HEK293 (cell line): ENCODE data around the gene NCSTN.
"Not testable (repeated sequence)": the region's sequence is repeated elsewhere in the genome, so short reads cannot be mapped to it uniquely, and the experiment has no call there.

Experiments
- BCL11A ChIP-seq: fragments of 450-650 bp; formaldehyde crosslinking; IDR thresholded peaks from 2 replicates; pipeline ENCODE4 v1.5.1; 2016; ENCODE audit warnings: low read depth, missing biosample characterization, missing genetic modification characterization
- HOXC10 ChIP-seq: sonication (generic); formaldehyde crosslinking; IDR thresholded peaks from 2 replicates; pipeline ENCODE4 v1.8.1; 2023; ENCODE audit warnings: mild to moderate bottlenecking, missing genetic modification reagents
- YY1 ChIP-seq: fragments of 450-650 bp; formaldehyde crosslinking; IDR thresholded peaks from 2 replicates; pipeline ENCODE4 v1.5.1; 2018; ENCODE audit warnings: missing biosample characterization, missing genetic modification characterization
- ZFHX2 ChIP-seq: fragments of 450-650 bp; formaldehyde crosslinking; conservative IDR thresholded peaks from 2 replicates; pipeline ENCODE4 v1.5.1; 2016; ENCODE audit warnings: missing biosample characterization, missing genetic modification characterization
- ZNF211 ChIP-seq: fragments of 450-650 bp; formaldehyde crosslinking; IDR thresholded peaks from 2 replicates; pipeline ENCODE4 v1.5.1; 2016; ENCODE audit warnings: low read depth, missing biosample characterization, missing genetic modification characterization
- ZNF311 ChIP-seq: fragments of 450-650 bp; formaldehyde crosslinking; IDR thresholded peaks from 2 replicates; pipeline ENCODE4 v1.5.1; 2017; ENCODE audit warnings: missing biosample characterization, missing genetic modification characterization, borderline replicate concordance
- ZSCAN16 ChIP-seq: fragments of 450-650 bp; formaldehyde crosslinking; IDR thresholded peaks from 2 replicates; pipeline ENCODE4 v1.5.1; 2016; ENCODE audit warnings: missing biosample characterization, missing genetic modification characterization
- TF ChIP-seq, protein P1 (sequence below): fragments of 450-650 bp; formaldehyde crosslinking; IDR thresholded peaks from 2 replicates; pipeline ENCODE4 v1.5.1; 2016; ENCODE audit warnings: missing biosample characterization, missing genetic modification characterization
- TF ChIP-seq, protein P2 (sequence below): fragments of 450-650 bp; formaldehyde crosslinking; IDR thresholded peaks from 2 replicates; pipeline ENCODE4 v1.5.1; 2016; ENCODE audit warnings: missing biosample characterization, missing genetic modification characterization
- TF ChIP-seq, protein P3 (sequence below): fragments of 450-650 bp; formaldehyde crosslinking; IDR thresholded peaks from 2 replicates; pipeline ENCODE4 v1.5.1; 2016; ENCODE audit warnings: missing biosample characterization, missing genetic modification characterization

DNA sequence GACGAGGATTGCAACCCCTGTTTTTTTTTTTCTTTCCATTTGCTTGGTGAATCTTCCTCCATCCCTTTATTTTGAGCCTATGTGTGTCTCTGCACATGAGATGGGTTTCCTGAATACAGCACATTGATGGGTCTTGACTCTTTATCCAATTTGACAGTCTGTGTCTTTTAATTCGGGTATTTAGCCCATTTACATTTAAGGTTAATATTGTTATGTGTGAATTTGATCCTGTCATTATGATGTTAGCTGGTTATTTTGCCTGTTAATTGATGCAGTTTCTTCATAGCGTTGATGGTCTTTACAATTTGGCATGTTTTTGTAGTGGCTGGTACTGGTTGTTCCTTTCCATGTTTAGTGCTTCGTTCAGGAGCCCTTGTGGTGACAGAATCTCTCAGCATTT lies 45.2 kb downstream of the NCSTN start:
- TF ChIP-seq, protein P1, sequence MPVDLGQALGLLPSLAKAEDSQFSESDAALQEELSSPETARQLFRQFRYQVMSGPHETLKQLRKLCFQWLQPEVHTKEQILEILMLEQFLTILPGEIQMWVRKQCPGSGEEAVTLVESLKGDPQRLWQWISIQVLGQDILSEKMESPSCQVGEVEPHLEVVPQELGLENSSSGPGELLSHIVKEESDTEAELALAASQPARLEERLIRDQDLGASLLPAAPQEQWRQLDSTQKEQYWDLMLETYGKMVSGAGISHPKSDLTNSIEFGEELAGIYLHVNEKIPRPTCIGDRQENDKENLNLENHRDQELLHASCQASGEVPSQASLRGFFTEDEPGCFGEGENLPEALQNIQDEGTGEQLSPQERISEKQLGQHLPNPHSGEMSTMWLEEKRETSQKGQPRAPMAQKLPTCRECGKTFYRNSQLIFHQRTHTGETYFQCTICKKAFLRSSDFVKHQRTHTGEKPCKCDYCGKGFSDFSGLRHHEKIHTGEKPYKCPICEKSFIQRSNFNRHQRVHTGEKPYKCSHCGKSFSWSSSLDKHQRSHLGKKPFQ (tag by site-specific recombination): not testable (repeated sequence)
- TF ChIP-seq ZNF211 (tag by site-specific recombination); ZSCAN16 (tag by site-specific recombination); ZFHX2; HOXC10 (CRISPR knock-in tag); YY1 (tag by site-specific recombination); ZNF311; BCL11A: not testable (repeated sequence)
- TF ChIP-seq, protein P2, sequence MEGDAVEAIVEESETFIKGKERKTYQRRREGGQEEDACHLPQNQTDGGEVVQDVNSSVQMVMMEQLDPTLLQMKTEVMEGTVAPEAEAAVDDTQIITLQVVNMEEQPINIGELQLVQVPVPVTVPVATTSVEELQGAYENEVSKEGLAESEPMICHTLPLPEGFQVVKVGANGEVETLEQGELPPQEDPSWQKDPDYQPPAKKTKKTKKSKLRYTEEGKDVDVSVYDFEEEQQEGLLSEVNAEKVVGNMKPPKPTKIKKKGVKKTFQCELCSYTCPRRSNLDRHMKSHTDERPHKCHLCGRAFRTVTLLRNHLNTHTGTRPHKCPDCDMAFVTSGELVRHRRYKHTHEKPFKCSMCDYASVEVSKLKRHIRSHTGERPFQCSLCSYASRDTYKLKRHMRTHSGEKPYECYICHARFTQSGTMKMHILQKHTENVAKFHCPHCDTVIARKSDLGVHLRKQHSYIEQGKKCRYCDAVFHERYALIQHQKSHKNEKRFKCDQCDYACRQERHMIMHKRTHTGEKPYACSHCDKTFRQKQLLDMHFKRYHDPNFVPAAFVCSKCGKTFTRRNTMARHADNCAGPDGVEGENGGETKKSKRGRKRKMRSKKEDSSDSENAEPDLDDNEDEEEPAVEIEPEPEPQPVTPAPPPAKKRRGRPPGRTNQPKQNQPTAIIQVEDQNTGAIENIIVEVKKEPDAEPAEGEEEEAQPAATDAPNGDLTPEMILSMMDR (tag by site-specific recombination): not testable (repeated sequence)
- TF ChIP-seq, protein P3, sequence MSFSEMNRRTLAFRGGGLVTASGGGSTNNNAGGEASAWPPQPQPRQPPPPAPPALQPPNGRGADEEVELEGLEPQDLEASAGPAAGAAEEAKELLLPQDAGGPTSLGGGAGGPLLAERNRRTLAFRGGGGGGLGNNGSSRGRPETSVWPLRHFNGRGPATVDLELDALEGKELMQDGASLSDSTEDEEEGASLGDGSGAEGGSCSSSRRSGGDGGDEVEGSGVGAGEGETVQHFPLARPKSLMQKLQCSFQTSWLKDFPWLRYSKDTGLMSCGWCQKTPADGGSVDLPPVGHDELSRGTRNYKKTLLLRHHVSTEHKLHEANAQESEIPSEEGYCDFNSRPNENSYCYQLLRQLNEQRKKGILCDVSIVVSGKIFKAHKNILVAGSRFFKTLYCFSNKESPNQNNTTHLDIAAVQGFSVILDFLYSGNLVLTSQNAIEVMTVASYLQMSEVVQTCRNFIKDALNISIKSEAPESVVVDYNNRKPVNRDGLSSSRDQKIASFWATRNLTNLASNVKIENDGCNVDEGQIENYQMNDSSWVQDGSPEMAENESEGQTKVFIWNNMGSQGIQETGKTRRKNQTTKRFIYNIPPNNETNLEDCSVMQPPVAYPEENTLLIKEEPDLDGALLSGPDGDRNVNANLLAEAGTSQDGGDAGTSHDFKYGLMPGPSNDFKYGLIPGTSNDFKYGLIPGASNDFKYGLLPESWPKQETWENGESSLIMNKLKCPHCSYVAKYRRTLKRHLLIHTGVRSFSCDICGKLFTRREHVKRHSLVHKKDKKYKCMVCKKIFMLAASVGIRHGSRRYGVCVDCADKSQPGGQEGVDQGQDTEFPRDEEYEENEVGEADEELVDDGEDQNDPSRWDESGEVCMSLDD (tag by site-specific recombination): not testable (repeated sequence)
